Stimulated activated CD8-positive, alpha-beta memory T cell treated with anti-CD3 and anti-CD28 coated beads, Interleukin-15, amount 100 ng/mL, for 24 hours (primary cell): ENCODE data around the gene ATP1A2.
"Not testable (repeated sequence)": the region's sequence is repeated elsewhere in the genome, so short reads cannot be mapped to it uniquely, and the experiment has no call there.

ENCODE experiments used
- DNase-seq: peaks from one replicate; pipeline ENCODE4 v3.0.0-alpha.2; 2020; ENCODE audit warnings: low read depth

Gene ATP1A2

GRCh38 chr1:160101037-160101716 lies 14.4 kb upstream of the ATP1A2 start:
- peak; percentile 39 for DNase-seq

- no peak for DNase-seq
Observed at GRCh38 chr1:160101717-160102522, 13.6 kb upstream of the ATP1A2 start.

GRCh38 chr1:160103658-160104408 lies 11.7 kb upstream of the ATP1A2 start:
- DNase-seq = no peak

- no peak for DNase-seq
Observed at GRCh38 chr1:160104486-160104885, 11.1 kb upstream of the ATP1A2 start.

- no peak for DNase-seq
Observed at GRCh38 chr1:160105155-160105554, 10.4 kb upstream of the ATP1A2 start.

- DNase-seq = no peak
Observed at GRCh38 chr1:160107512-160107911, 8.0 kb upstream of the ATP1A2 start.

- no peak for DNase-seq
Observed at GRCh38 chr1:160108888-160109662, 6.5 kb upstream of the ATP1A2 start.

- no peak for DNase-seq
Observed at GRCh38 chr1:160109686-160110085, 5.9 kb upstream of the ATP1A2 start.

GRCh38 chr1:160111462-160111861 lies 4.1 kb upstream of the ATP1A2 start:
- not testable (repeated sequence) for DNase-seq

GRCh38 chr1:160112357-160112756 lies 3.2 kb upstream of the ATP1A2 start:
- no peak for DNase-seq

- DNase-seq = no peak
Observed at GRCh38 chr1:160113407-160113806, 2.2 kb upstream of the ATP1A2 start.

- DNase-seq = no peak
Observed at GRCh38 chr1:160114085-160114484, 1.5 kb upstream of the ATP1A2 start.

GRCh38 chr1:160116283-160117147 lies 956 bp downstream of the ATP1A2 start:
- DNase-seq = no peak

GRCh38 chr1:160117300-160117699 lies 1.7 kb downstream of the ATP1A2 start:
- no peak for DNase-seq

GRCh38 chr1:160117709-160118183 lies 2.2 kb downstream of the ATP1A2 start:
- no peak for DNase-seq

- DNase-seq = no peak
Observed at GRCh38 chr1:160118928-160119327, 3.4 kb downstream of the ATP1A2 start.

- DNase-seq = no peak
Observed at GRCh38 chr1:160120797-160121196, 5.2 kb downstream of the ATP1A2 start.

- no peak for DNase-seq
Observed at GRCh38 chr1:160121388-160121787, 5.8 kb downstream of the ATP1A2 start.

GRCh38 chr1:160122978-160123495 lies 7.5 kb downstream of the ATP1A2 start:
- DNase-seq = no peak

GRCh38 chr1:160123726-160124125 lies 8.2 kb downstream of the ATP1A2 start:
- no peak for DNase-seq
